Muscle layer of colon (tissue), 2 donors: ENCODE data around the gene C12orf43.

ENCODE experiments used
- H3K27ac ChIP-seq: one replicate; pipeline ENCODE4 v1.7.0; 2013; ENCODE audit warnings: low read depth, mild to moderate bottlenecking, low read length, moderate library complexity
- H3K27me3 ChIP-seq, 2 donors: one replicate each; pipeline ENCODE4 v1.7.0; 2013; ENCODE audit warnings: low read length in 2 of 2, mild to moderate bottlenecking in 2 of 2; ENCODE audit not compliant: insufficient read depth in 2 of 2, control insufficient read depth in 1 of 2
- H3K36me3 ChIP-seq: one replicate; pipeline ENCODE4 v1.7.0; 2013; ENCODE audit warnings: mild to moderate bottlenecking, low read length; ENCODE audit not compliant: insufficient read depth
- H3K4me1 ChIP-seq: one replicate; pipeline ENCODE4 v1.7.0; 2013; ENCODE audit warnings: mild to moderate bottlenecking, low read length; ENCODE audit not compliant: insufficient read depth
- H3K4me3 ChIP-seq, 2 donors: one replicate each; pipeline ENCODE4 v1.7.0; 2013; ENCODE audit warnings: low read length in 2 of 2, low read depth in 1 of 2, mild to moderate bottlenecking in 1 of 2, moderate library complexity in 1 of 2
- H3K9ac ChIP-seq: one replicate; pipeline ENCODE4 v1.7.0; 2013; ENCODE audit warnings: low read length
- H3K9me3 ChIP-seq: one replicate; pipeline ENCODE4 v1.7.0; 2013; ENCODE audit warnings: mild to moderate bottlenecking, low read length
- donor health status: abdominal sarcoma.
- donor health status: Adenocarcinoma of cecum.

C12orf43 gene

DNA sequence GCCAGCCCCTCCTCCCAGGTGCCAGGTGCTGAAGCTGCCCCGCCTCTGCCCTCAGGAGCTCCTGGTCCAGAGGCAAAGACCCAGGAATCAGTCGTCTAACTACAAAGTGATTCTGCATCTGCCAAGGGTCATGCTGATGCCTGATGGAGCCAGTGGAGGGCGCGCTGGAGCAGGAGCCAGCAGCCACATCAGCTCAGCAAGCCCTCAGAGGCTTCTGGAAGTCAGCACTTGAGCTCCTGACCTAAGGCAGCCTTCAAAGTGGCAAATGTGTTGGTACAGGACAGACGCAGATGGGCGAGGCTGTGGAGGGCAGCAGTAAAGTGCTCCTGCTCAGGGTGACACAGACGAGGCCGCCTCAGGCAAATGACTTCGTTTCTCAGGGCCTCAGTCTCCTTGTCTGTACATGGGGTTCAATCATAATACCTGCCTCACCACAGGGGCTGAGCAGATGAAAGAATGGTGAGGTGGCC lies 10.9 kb downstream of the C12orf43 start:
- Histone ChIP-seq H3K27me3 (no peaks in the 10 kb centered on the region), H3K27ac (no peak overlapping the region), H3K9me3 (no peaks in the 10 kb centered on the region), H3K4me3 (no peak overlapping the region), H3K36me3 (peaks cover 50% of the 10 kb centered on the region), H3K9ac (no peak overlapping the region), H3K4me1 (no peaks in the 10 kb centered on the region)

DNA sequence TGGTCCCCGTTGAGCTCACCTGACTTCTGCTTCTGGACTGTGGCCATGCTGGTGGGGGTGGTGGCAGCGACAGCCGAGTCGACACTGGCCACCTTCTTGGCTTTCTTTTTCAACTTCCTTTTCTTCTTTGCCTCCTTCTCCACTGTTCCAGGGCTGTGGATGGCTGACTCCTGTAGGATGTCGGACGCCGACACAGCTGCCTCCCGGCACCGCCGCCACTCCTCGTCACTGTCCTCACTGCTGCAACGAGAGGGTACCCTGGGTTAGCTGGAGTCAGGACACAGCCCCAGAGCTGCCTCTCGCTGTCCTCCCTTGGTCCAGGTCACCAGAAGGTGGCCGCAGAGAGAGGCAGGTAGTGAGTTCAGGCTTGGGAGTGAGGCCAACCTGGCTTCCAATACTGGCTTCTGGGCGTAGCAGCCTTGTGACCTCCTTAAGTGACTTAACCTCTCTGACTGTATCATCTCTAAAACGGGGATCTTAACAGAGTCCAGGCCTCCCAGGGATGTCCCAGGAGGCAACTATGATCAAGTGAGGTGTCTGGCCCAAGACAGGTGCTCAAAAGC lies 12.0 kb downstream of the C12orf43 start:
- no peaks in the 10 kb centered on the region for H3K27me3 ChIP-seq
- no peak overlapping the region for H3K9ac ChIP-seq
- peaks cover 43% of the 10 kb centered on the region for H3K36me3 ChIP-seq
- H3K9me3 ChIP-seq, result no peaks in the 10 kb centered on the region
- H3K27ac ChIP-seq, result no peak overlapping the region
- no peaks in the 10 kb centered on the region for H3K4me1 ChIP-seq
- no peak overlapping the region for H3K4me3 ChIP-seq

DNA sequence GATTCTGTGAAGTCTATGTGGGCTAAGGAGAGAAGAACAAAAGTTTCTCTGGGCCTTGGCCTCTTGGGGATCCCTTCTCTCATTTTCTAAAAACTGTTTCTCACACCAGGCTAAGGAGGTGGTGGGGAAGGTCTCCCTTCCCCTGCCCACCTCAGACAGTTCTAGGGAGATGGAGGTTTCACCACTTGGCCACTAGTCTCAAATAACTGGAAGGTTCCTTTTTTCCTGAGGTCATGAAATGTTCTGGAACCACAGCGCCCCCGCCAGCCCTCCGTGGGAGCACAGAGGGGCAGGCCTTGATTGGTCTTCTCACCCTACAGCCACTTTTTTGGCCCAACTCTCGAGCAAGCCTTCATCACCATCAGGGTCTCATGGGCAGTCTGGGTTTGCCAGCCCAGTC lies 12.6 kb downstream of the C12orf43 start:
- Histone ChIP-seq H3K9ac (no peak overlapping the region), H3K4me3 (no peak overlapping the region), H3K27me3 (no peaks in the 10 kb centered on the region), H3K36me3 (peaks cover 36% of the 10 kb centered on the region), H3K4me1 (no peaks in the 10 kb centered on the region), H3K9me3 (no peaks in the 10 kb centered on the region), H3K27ac (no peak overlapping the region)

DNA sequence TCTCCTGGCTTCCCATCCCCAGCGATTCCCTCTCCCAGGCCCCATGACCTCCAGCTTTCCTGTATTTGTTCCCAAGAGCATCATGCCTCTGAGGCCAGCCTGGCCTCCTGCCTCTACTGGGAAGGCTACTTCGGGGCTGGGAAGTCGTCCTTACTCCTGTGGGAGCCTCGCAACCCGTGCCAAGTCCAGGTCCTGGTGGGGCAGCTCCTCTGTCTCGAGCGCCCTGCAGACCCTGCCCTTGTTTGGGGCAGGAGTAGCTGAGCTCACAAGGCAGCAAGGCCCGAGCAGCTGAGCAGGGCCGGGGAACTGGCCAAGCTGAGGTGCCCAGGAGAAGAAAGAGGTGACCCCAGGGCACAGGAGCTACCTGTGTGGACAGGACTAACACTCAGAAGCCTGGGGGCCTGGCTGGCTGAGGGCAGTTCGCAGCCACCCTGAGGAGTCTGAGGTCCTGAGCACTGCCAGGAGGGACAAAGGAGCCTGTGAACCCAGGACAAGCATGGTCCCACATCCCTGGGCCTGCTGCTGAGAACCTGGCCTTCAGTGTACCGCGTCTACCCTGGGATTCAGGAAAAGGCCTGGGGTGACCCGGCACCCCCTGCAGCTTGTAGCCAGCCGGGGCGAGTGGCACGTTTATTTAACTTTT lies 14.3 kb downstream of the C12orf43 start:
- no peaks in the 10 kb centered on the region for H3K9me3 ChIP-seq
- H3K4me3 ChIP-seq, result no peak overlapping the region
- H3K36me3 ChIP-seq, result peaks cover 25% of the 10 kb centered on the region
- H3K27me3 ChIP-seq, result no peaks in the 10 kb centered on the region
- H3K9ac ChIP-seq, result no peak overlapping the region
- no peak overlapping the region for H3K27ac ChIP-seq
- no peaks in the 10 kb centered on the region for H3K4me1 ChIP-seq

DNA sequence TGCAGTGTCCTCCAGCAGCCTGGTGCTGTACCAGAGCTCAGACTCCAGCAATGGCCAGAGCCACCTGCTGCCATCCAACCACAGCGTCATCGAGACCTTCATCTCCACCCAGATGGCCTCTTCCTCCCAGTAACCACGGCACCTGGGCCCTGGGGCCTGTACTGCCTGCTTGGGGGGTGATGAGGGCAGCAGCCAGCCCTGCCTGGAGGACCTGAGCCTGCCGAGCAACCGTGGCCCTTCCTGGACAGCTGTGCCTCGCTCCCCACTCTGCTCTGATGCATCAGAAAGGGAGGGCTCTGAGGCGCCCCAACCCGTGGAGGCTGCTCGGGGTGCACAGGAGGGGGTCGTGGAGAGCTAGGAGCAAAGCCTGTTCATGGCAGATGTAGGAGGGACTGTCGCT lies 15.2 kb downstream of the C12orf43 start:
- no peaks in the 10 kb centered on the region for H3K4me1 ChIP-seq
- no peak overlapping the region for H3K9ac ChIP-seq
- H3K4me3 ChIP-seq, result no peak overlapping the region
- H3K27me3 ChIP-seq, result no peaks in the 10 kb centered on the region
- H3K9me3 ChIP-seq, result no peaks in the 10 kb centered on the region
- peaks cover 23% of the 10 kb centered on the region for H3K36me3 ChIP-seq
- no peak overlapping the region for H3K27ac ChIP-seq

DNA sequence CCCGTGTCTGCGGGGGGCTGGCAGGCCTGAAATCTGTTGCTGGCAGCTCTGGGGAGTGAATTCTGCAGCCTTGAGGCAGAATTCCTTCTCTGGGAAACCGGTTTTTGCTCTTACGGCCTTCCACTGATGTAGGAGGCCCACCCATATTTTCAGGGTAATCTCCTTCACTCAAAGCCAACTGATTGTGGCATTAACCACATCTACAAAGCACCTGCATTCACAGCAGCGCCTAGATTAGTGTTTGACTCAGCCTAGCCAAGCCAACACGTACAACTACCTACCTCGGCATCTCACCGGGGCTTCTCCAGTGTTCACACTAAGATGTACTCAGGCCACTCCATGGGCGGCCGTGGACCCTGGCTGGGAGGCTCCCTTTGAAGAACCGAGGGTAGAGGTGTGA lies 15.8 kb downstream of the C12orf43 start:
- Histone ChIP-seq H3K36me3 (peaks cover 18% of the 10 kb centered on the region), H3K9ac (no peak overlapping the region), H3K4me1 (no peaks in the 10 kb centered on the region), H3K27me3 (no peaks in the 10 kb centered on the region), H3K9me3 (no peaks in the 10 kb centered on the region), H3K27ac (no peak overlapping the region), H3K4me3 (no peak overlapping the region)

DNA sequence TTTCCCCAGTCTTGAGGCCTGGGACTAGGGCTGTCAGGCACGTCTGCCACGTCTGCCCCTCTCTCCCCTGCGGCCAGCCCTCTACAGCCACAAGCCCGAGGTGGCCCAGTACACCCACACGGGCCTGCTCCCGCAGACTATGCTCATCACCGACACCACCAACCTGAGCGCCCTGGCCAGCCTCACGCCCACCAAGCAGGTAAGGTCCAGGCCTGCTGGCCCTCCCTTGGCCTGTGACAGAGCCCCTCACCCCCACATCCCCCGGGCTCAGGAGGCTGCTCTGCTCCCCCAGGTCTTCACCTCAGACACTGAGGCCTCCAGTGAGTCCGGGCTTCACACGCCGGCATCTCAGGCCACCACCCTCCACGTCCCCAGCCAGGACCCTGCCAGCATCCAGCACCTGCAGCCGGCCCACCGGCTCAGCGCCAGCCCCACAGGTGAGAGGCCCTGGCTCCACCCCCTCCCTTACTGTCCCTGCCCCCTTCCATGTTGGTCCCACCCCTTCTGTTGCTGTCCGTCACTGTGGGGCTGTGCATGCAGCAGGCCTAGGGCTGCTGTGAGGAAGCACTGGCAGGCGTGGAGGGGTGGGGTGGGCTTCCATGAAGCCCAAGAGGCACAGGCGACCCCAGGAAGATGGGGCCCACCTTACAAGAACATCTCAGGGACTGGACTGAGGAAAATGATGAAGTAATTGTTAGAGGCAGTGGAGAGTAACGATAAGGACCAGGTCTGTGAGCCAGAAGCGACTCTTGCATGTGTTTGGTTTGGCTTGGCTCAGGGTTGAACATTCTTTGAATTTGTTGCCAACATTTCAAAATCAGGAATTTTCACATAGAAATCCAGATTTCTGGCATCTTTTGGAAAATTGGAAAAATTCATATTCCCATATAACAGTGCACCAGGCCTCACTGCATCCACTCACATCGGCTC lies 16.8 kb downstream of the C12orf43 start:
- Histone ChIP-seq H3K27ac (no peak overlapping the region), H3K36me3 (peaks cover 14% of the 10 kb centered on the region), H3K9ac (no peak overlapping the region), H3K9me3 (no peaks in the 10 kb centered on the region), H3K4me1 (no peaks in the 10 kb centered on the region), H3K27me3 (no peaks in the 10 kb centered on the region), H3K4me3 (no peak overlapping the region)

DNA sequence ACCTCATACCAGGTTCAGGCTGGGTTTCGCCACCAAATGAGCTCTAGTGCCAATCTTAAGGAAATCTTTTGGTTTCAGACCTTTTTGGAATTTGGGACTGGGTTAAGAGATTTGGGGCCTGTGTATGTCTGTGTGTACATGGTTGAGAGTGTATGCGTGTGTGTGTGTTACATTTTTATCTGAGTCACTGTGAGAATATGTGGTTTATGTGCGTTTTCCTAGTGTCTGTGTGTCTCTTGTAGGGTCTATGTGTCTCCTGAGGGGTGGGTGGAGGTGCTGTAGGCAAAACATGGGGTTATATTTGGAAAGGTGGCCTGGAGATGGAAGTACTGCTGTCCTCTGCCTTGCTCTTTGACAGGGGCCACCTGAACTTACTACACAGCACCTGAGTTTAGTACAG lies 17.9 kb downstream of the C12orf43 start:
- Histone ChIP-seq H3K4me1 (no peaks in the 10 kb centered on the region), H3K4me3 (no peak overlapping the region), H3K27me3 (no peaks in the 10 kb centered on the region), H3K27ac (no peak overlapping the region), H3K36me3 (peaks cover 4% of the 10 kb centered on the region), H3K9ac (no peak overlapping the region), H3K9me3 (no peaks in the 10 kb centered on the region)

DNA sequence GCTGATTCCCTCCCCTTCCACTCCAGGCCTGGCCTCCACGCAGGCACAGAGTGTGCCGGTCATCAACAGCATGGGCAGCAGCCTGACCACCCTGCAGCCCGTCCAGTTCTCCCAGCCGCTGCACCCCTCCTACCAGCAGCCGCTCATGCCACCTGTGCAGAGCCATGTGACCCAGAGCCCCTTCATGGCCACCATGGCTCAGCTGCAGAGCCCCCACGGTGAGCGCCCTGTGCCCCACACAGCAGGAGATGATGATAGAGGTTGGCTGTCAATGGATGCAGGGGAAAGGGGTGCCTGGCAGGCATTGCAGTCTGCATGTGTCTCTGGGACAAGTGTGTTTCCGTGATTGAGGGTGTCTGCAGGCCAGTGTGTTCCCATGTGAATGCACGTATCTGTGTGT lies 18.8 kb downstream of the C12orf43 start:
- no peak overlapping the region for H3K27ac ChIP-seq
- no peaks in the 10 kb centered on the region for H3K27me3 ChIP-seq
- no peaks in the 10 kb centered on the region for H3K4me1 ChIP-seq
- no peak overlapping the region for H3K9ac ChIP-seq
- no peak overlapping the region for H3K4me3 ChIP-seq
- H3K9me3 ChIP-seq, result no peaks in the 10 kb centered on the region
- H3K36me3 ChIP-seq, result no peaks in the 10 kb centered on the region

DNA sequence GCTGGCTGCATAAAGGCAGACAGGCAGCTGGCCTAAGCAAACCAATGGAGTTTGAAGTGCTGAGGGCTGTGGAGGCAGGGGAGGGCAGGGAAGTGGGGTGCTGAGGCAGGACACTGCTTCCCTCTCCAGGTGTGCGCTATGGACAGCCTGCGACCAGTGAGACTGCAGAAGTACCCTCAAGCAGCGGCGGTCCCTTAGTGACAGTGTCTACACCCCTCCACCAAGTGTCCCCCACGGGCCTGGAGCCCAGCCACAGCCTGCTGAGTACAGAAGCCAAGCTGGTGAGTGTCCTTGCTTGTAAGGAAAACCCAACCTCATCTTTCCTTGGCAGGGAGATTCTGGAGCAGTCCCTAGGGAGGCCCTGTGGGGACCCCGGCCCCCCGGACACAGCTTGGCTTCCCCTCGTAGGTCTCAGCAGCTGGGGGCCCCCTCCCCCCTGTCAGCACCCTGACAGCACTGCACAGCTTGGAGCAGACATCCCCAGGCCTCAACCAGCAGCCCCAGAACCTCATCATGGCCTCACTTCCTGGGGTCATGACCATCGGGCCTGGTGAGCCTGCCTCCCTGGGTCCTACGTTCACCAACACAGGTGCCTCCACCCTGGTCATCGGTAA lies 20.0 kb downstream of the C12orf43 start:
- H3K27me3 ChIP-seq, result no peaks in the 10 kb centered on the region
- H3K9me3 ChIP-seq, result no peaks in the 10 kb centered on the region
- H3K4me1 ChIP-seq, result no peaks in the 10 kb centered on the region
- H3K27ac ChIP-seq, result no peak overlapping the region
- H3K4me3 ChIP-seq, result no peak overlapping the region
- no peaks in the 10 kb centered on the region for H3K36me3 ChIP-seq
- H3K9ac ChIP-seq, result no peak overlapping the region

DNA sequence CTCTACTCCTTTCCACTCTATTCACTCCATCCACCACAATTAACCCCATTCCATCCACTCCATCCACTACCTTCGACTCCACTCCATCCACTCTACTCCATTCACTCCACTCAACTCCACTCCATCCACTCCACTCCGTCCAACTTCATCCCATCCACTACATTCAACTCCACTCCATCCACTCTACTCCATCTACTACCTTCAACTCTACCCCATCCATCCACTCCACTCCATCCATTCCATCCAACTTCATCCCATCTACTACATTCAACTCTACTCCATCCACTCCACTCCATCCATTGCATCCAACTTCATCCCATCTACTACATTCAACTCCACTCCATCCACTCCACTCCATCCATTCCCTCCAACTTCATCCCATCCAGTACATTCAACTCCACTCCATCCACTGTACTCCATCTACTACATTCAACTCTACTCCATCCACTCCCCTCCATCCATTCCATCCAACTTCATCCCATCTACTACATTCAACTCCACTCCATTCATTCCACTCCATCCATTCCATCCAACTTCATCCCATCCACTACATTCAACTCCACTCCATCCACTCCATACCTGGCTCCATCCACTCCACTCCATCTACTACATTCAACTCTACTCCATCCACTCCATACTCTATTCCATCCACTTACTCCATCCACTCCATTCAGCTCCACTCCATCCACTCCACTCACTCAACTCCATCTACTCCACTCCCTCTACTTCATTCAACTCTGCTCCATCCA lies 21.5 kb downstream of the C12orf43 start:
- Histone ChIP-seq H3K9ac (no peak overlapping the region), H3K36me3 (no peaks in the 10 kb centered on the region), H3K9me3 (no peaks in the 10 kb centered on the region), H3K27ac (no peak overlapping the region), H3K27me3 (no peaks in the 10 kb centered on the region), H3K4me1 (no peaks in the 10 kb centered on the region), H3K4me3 (no peak overlapping the region)
